Medulla oblongata (tissue), 1 donor: ENCODE data around the gene DNAAF3.
"Not testable (repeated sequence)": the region's sequence is repeated elsewhere in the genome, so short reads cannot be mapped to it uniquely, and the experiment has no call there.

Experiments used
- DNase-seq: peaks from one replicate; pipeline ENCODE4 v3.0.0-alpha.2; 2015; ENCODE audit errors: extremely low spot score

The DNAAF3 gene

DNA sequence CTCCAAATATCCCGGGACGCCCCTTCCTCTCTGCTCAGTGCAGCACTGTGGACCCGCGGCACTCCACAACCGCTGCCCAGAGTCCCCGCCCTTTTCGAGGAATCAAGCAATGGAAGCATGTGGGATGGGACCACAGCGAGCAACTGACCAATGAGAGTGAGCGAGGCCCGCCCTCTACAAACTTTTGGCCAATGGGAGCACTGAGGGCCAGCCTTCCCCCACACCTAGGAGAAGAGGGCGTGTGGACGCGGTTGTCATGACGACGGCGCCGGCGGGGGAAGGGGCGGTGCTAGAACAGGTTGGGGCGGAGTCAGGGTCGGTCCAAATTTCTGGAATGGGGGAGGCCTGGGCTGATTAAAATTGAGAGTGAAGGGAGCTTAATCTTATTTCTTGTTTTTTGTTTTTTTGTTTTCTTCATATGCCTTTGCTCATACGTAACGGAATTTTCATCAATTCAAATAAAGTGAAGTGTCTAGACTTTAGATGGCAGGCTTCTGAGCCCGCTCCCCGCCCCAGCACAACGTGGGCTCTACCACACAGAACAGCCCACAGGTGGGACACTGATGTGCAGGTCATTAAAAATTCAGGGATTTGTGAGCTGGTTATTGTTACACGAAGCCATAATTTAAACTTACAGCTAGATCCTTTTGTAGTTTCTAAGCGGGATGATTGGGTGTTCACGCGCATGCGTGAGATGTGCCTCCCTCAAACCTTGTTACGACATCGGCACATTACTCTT, at the start of gene DNAAF3:
DNAAF3 (minus strand) TSS at position 84 of the 739 bp plus-strand sequence. CDS start 200 bp downstream, outside the sequence.
- DNase-seq, result peak; percentile 97

DNA sequence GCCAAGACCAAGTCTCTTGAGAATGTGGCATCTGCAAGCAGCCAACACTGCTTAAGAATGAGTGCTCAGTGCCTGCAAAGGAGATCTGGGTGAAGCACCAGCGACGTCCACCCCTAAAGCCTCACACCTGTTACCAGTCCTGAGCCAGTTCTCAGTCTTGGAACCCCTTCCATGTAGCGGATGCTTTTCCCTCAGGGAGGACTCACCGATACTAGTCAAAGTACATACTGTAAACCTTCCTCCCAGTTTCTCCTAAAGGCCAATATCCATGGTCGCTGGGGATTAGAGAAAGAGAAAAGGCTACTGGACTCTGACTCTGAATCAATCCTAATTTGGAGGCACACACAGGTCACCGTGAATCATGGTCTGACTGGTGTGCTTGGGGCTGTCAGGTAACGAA, 47.1 kb upstream of the DNAAF3 start:
- DNase-seq, result no peak

DNA sequence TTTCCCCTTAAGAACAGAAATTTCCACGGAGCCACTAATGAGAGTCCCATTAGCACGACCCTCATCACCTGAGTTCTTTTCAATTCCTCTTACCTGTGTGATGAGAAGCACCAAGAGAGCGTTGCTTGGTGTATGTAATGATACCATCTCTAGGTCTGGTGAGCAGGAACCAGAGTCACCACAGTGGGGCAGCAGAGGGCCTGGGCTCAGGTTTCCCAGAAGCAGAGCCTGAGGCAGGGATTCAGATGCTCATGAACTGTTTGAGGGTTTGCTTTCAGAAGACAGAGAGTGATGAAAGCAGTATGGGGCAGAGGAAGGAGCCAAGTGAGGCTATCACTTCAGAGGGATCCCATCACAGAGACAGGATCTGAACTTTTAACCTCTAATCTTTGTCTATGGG, 46.0 kb upstream of the DNAAF3 start:
- DNase-seq, result no peak

DNA sequence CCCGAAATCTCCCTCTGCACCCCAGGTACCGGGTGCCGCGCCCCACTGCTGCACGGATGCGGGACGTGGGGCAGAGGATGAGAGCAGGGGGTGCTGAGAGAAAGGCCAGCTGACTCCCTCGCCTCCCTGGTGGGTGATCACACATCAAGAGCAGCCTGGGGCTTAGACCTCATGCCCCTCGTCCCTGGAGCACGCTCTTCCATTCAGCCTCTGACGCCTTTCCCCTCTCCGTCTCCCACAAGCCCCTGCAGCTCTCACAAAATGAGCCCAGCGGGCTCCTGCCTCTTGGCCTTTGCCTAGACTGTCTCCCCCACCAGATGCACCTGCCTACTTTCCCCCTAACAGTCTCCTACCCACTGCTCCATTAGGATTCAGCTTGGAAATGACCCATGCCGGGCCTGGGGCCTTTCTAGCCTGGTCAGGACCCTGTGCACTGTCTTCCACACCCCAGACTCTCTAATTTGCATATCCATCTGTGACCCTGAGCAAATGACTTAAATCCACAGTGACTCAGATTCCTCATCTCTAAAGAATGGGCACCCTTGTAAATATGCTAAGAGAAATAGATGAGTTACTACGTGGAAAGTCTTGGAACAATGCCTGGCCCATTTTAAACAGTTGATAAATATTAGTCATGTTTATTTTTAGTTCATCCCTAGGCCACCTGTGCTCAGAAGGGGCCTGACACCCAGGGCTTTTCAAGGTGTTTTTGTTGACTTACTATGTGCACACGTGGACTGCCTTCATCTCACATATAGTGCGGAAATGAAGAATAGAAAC, 43.5 kb upstream of the DNAAF3 start:
- DNase-seq, result no peak

DNA sequence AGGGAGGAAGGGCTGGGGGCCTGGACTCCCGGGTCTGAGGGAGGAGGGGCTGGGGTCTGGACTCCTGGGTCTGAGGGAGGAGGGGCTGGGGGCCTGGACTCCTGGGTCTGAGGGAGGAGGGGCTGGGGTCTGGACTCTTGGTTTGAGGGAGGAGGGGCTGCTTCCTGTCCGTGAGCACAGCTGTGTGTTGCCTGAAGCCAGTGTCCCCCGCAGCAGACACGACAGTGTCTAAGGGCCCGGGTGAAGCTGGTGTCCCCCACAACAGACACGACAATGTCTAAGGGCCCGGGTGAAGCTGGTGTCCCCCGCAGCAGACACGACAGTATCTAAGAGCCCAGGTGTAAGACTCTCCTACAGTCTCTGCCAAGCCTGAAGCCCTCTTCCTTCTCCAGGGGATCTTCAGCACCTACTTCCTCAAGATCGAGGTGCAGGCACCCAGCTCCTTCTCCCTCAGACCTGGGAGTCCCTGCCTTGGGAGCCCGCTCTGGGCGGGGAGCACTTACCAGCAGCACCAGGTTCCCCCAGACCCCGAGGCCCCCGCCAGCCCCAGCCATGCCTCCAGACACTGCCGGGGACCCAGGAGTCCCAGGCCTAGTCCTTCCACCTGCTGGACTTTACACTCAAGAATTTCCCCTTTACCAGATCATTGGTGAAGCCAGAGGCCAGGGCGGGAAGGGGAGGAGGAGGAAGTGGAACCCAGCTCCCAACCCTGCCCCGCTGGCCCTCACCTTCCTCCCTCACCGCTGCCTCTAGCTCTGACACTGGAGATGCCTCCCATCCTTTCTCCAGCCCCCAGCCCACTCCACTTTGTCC, 42.7 kb upstream of the DNAAF3 start, which contains the start of gene PTPRH:
PTPRH (minus strand) TSS at position 622 of the 813 bp plus-strand sequence; CDS start at position 554, 68 bp downstream.
- DNase-seq, result no peak

DNA sequence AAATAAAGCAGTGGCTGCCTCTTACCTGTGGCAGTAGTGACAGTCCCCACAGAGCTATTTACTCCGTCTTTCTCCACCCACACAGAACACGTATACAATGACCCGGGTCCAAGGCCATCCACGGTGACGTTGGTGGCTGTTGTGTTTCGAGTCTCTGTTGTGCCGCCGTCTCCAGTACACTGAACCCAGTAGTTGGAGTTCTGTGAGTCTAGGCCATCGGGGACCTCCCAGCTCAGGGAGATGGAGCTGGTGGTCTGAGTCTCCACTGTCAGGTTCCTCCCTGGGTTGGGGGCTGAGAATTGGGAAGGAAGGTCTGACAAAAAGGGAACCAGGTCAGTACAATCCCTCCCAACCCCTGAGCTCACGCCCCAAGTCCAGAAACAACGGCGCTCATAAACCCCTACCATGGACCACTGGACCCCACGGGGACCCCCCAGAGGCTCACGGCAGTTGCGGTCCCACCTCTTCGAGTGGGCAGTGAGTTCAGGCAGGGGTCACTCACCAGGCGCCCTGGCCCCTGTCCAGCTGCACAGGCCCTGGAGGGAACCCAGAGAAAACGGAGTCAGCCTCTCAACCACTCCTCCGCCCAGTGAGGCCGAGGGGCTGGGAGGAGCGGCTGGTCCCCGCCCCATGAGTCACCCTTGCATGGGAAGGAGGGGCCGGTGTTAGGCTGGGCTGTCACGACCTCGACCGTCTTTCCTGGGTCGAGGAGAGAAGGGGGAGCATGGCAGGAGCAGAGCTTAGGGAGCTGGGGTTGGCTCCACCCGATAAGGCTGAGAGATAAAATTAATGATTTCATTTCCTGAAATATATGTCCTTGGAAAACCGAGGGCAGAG, 40.5 kb upstream of the DNAAF3 start:
- peak; percentile 82 for DNase-seq

DNA sequence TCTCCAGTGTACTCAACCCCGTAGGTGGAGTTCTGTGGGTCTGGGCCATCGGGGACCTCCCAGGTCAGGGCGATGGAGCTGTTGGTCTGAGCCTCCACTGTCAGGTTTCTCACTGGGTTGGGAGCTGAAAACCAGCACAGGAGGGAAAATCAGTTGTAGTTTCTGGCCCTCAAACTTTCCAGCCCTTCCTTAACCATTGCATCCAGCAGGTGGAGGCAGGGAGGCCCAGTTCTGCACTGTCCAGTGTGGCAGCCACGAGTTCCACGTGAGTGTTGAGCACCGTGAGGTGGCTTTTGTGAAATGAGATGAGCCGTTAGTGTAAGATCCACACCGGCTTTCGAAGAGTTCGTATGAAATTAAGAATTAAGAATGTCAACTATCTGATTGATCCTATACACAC, 35.8 kb upstream of the DNAAF3 start:
- DNase-seq, result not testable (repeated sequence)

DNA sequence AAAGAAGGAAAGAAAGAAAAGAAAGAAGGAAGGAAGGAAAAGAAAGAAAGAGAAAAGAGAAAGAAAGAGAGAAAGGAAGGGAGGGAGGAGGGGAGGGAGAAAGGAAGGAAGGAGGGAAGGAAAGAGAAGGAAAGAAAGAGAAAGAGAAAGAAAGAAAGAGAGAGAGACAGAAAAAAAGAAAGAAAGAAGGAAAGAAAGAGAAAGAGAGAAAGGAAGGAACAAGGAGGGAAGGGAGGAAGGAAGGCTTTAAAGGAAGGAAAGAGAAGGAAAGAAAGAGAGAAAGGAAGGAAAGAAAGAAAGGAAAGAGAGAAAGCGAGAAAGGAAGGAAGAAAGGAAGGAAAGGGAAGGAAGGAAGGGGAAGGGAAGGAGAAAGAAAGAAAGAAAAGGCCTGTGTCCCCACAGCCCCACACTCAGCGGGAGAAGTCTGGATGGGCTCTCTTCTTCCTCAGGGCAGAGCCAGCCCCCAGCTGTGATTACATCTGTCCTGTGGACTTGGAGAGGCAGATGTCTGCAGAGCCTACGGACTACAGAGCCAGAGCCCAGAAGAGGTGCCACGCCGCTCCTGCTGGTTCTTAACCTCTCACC, 33.3 kb upstream of the DNAAF3 start:
- DNase-seq, result no peak

DNA sequence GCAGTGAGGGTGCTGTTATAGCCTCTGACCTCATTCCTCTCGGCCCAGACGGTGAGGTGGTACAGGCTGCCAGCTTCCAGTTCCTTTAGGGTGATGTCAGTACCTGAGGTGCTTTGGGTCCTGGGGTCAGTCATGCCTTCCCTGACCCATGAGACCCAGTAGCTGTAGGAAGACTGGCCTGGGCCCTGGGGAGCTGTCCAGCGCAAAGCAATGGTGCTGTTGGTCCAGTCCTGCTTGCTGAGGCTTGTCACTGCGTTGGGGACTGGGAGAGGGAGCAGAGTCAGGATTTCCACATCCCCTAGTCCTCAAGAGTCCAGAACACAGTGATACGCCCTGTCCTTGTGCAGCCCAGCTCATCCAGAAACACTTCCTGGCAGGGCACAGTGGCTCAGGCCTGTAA, 32.2 kb upstream of the DNAAF3 start:
- DNase-seq, result no peak

DNA sequence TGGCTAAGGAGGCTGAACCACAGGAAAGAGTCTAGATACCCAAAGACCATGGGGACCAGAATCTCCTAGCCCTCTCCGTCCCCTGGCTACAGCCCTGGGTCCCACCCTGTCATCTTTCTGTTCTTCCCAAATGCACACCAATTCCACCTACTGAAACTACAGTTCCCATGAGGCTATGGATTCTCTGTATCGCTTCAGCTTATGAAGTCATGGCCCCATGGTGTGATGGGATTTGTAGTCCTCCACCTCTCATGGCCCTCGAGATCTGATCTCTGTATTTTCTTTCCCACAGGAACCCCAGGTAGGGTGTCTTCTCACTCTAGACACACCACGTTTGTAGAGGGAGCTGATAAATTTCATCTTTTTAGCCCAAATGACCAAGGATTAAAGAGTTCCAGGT, 31.1 kb upstream of the DNAAF3 start:
- no peak for DNase-seq

DNA sequence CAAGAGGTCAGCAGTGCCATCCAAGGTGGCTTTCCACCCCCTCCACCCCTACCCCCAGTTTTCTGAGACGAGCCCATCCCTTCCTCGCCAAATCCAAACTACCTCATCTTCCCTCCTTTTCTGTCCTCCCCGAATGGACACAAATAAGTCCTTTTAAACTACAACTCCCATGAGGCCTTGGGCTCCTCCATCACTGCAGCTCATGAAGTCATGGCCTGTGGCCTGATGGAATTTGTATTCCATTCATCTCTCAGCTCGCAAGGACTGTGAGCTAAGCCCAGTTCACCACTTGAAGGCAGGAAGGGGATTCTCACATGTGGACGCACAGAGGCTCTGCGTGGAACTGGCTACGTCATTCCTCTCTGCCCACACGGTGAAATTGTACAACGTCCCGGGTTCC, 30.4 kb upstream of the DNAAF3 start:
- no peak for DNase-seq

DNA sequence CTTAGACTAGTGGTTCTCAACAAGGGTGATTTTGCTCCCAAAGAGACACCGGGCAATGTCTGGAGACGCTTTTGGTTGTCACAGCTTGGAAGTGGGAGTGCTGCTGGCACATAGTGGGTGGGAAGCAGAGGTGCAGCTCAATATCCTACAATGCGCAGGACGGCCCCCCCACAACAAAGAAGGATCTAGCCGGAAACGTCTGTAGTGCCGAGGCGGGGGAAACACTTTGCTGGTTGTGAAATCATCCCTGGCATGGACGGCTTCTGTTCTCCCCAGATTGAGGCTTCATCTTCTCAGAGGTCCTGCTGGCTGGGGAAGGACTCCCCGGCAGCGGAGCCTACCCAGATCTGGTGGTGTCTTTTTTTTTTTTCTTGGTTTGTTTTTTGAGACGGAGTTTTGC, 27.1 kb upstream of the DNAAF3 start:
- DNase-seq, result no peak

DNA sequence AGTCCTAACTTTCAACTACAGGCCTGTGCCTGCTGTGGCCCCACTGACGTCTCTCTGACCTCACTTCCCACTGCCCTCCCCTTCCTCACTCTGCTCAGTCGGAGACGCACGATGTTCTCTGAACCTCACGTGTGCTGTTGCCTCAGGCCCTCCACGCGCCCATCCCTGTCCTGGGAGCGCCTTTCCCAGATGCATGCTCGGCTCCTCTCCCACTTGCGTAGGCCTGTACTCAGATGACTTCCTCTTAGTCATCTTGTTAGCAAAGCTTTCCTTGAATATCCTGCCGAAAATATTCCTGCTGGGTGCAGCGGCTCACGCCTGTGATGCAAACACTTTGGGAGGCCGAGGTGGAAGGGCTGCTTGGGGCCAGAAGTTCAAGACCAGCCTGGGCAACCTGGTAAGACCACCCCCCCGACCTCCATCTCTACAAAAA, 23.0 kb upstream of the DNAAF3 start:
- no peak for DNase-seq

DNA sequence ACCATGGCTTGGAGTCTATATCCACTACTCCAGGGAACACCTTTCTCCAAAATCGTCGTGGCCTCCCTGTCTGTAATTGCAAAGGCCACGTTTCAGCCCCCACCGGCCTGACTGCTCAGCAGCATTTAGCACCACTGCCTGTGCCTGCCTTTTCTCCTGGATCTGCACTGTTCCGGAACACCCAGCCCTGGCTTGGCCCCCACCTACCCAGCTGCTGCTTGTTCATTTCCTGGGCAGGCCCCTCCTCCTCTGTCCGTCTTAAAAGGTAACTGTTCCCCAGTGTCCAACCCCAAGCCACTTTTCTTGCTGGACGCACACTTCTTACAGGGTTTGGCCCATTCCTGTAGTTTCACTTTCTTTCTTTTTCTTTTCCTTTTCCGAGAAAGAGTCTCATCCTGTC, 22.2 kb upstream of the DNAAF3 start:
- DNase-seq, result no peak

DNA sequence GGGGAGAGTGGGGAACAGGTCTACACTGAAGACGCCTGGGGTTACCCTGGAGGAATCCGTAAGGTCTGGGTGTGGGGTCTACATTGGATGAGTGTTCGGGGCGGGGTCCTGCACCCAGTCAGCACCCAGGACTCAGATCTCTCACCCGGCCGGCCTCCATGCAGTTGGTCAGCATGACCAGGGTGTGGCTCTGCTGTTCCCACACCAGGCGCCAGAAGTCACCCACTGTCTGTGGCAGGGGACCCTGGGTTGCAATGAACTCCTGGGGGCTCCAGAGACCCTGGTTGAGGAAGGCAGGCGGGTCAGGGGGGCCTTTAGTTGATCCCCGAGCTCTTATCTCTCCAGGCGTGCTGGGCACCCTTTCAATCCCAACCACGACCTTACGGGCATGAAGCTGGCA, 19.7 kb upstream of the DNAAF3 start:
- DNase-seq, result no peak

DNA sequence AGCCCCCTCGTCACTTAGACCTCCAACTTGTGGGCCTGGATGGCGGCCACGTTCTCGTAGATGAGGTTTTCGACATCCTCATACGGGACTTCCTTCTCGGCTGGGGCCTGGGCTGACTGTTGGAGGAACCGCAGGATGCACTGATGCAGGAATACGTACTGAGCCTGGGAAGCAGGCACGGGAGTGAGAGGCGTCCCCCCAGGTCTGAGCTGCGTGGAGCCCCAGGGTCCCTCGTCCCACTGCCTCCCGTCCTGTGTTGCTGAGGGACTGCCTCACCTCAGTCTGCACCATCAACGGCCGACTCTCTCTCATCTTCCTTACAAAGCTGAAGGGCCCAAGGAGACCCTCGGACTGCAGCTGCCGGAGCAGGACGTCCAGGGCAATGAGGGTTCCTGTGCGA, 15.3 kb upstream of the DNAAF3 start:
- DNase-seq, result no peak

DNA sequence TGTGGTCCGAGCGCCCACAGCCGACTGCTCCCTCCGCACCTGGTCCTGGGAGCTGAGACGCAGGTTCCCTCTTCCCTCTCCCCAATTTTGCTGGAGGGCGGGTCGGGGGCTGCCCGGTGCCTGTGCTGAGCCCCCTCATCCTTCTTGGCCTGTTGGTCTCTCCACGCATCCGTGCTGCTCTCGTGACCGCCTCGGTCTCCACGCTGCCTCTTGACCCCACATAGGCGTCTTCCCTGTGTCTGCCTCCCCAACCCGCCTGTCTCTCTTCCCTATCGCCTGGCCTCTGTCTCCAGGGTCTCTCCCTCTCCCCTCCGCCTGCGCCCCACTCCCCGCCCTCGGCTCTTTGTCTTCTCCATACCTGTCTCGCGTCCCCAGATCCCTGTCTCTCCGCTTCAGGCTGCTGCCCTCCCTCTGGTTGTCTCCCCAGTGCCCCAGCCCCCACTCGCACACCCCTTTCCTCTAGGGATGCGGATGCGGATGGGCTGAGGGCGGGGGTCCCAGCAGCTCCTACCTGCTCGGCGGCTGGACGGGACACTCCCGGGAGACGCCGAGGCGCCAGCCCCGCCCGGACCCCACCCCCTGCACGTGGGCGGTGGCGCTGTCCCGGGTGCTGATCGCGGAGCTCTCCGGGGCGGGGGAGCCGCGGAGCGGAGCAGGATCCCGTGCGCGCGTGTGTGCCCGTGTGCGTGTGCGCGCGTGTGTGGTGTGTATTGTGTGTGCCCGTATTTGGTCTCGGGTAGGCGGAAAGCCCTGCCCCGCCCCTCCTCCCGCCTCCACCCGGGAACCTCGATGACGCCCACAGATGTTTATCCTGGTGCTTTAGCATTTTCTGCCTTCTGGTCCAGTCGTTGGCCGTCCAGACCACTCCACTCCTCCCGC, 13.4 kb upstream of the DNAAF3 start, which contains the start of gene SYT5:
SYT5 (minus strand) TSS at position 684 of the 879 bp plus-strand sequence. CDS start 1,248 bp downstream, outside the sequence.
- DNase-seq, result no peak

DNA sequence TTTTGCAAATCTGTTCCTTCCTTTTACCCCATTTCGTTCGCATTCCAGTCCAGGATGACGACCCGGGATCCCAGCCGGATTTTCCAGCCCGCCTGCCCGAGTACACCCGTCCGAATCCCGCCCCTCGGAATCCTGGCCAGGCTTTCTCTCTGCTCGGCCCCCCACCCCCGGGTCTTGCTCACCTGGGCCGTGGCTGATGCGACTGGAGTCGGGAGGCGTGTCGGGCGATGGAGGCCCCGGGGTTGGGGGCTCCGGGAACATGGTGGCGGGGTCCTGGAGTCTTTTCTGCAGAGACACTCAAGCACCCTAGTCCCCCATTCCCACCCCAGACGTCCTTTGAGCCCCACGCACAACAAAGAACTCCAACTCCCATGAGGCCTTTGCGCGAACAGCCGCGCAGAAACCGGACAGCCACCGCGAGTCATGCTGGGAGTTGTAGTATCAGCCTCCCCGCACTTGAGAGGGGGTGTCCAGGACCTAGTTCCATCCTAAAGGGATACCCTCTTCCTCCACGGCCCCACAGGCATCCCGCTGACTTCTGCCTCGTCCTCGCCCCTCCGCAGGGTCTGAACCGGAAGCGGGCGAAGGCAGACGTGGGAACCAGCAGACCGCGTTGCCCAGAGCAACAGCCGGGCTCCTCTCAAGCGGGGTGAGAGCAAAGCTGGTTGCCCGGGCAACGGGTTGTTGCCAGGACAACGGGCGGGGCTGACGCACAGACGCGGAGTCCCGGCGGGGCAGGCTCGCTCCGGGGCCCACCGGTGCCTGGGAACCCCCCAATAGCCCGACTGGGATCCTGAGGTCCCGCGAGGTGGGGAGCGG, 12.6 kb upstream of the DNAAF3 start:
- DNase-seq, result peak; percentile 67

DNA sequence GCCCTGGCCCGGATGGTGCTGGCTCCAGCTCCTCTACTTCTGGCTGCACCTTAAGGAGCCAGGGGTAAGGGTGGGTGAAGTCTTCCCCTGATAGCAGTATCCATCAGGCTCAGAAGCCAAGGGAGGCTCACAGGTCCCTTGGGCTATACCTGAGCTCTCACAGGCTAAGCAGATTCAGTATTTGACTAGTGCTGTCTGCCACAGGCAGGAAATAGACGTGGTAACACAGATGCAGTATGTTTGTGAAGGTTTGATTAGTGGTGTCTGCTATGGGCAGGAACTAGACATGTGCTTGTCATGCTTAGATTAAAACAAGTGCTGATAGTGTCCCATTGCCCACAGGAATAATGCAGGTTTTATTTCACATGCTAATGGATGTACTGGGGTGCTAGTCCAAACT, 9.7 kb upstream of the DNAAF3 start:
- no peak for DNase-seq
